Tibial artery (tissue), 4 donors: ENCODE data around the gene TIGD3.

ENCODE experiments used
- DNase-seq, 2 donors: peaks; one replicate each; pipeline ENCODE4 v3.0.0-alpha.2; 2019
- H3K27ac ChIP-seq, 2 donors: fragments of 200-600 bp; sonication (generic) in 1 of 2; 1 replicate in 1 of 2; 2 replicates in 1 of 2; pipeline ENCODE4 v1.5.1; 2018 to 2019; ENCODE audit warnings: mild to moderate bottlenecking in 1 of 2
- H3K27me3 ChIP-seq, 2 donors: fragments of 200-600 bp; sonication (generic) in 1 of 2; one replicate each; pipeline versions ENCODE4 v1.5.1 to v1.6.0; 2016 to 2019
- H3K36me3 ChIP-seq, 3 donors: fragments of 200-600 bp; sonication (generic) in 2 of 3; one replicate each; pipeline ENCODE4 v1.5.1; 2016 to 2019; ENCODE audit warnings: mild to moderate bottlenecking in 2 of 3
- H3K4me1 ChIP-seq, 4 donors: fragments of 200-600 bp; sonication (generic) in 2 of 4; 1 replicate in 3 of 4; 2 replicates in 1 of 4; pipeline ENCODE4 v1.5.1; 2016 to 2019
- H3K4me3 ChIP-seq, 2 donors: fragments of 200-600 bp; sonication (generic) in 1 of 2; 1 replicate in 1 of 2; 2 replicates in 1 of 2; pipeline ENCODE4 v1.5.1; 2018 to 2019; ENCODE audit warnings: mild to moderate bottlenecking in 2 of 2
- H3K9me3 ChIP-seq, 3 donors: fragments of 200-600 bp; sonication (generic) in 1 of 3; one replicate each; pipeline ENCODE4 v1.5.1; 2016 to 2019
- intact Hi-C: fragments of 100-400 bp; cut with DNase I; formaldehyde crosslinking; loops from one replicate; pipeline ENCODE4 v1.15.0; 2023; ENCODE audit warnings: low total_unique reads
- TF ChIP-seq, protein P1 (sequence below), 2 experiments: fragments of 200-600 bp in 1 of 2; fragments of 450-650 bp in 1 of 2; IDR thresholded peaks; one replicate each; pipeline ENCODE4 v1.5.1; 2017 to 2019; ENCODE audit warnings: antibody characterized with exemption in 2 of 2, mild to moderate bottlenecking in 1 of 2, moderate library complexity in 1 of 2

The TIGD3 gene, protein sequence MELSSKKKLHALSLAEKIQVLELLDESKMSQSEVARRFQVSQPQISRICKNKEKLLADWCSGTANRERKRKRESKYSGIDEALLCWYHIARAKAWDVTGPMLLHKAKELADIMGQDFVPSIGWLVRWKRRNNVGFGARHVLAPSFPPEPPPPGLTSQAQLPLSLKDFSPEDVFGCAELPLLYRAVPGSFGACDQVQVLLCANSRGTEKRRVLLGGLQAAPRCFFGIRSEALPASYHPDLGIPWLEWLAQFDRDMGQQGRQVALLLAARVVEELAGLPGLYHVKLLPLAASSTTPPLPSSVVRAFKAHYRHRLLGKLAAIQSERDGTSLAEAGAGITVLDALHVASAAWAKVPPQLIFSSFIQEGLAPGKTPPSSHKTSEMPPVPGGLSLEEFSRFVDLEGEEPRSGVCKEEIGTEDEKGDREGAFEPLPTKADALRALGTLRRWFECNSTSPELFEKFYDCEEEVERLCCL

GRCh38 chr11:65354265-65355012 is at the start of gene TIGD3:
TIGD3 (plus strand) TSS chr11:65354751; CDS start chr11:65355809, 1,058 bp downstream.
- intact Hi-C loops, result no loop called here
- H3K27ac ChIP-seq, result peak within 1 kb of the TSS; percentile 28 to 59

DNA sequence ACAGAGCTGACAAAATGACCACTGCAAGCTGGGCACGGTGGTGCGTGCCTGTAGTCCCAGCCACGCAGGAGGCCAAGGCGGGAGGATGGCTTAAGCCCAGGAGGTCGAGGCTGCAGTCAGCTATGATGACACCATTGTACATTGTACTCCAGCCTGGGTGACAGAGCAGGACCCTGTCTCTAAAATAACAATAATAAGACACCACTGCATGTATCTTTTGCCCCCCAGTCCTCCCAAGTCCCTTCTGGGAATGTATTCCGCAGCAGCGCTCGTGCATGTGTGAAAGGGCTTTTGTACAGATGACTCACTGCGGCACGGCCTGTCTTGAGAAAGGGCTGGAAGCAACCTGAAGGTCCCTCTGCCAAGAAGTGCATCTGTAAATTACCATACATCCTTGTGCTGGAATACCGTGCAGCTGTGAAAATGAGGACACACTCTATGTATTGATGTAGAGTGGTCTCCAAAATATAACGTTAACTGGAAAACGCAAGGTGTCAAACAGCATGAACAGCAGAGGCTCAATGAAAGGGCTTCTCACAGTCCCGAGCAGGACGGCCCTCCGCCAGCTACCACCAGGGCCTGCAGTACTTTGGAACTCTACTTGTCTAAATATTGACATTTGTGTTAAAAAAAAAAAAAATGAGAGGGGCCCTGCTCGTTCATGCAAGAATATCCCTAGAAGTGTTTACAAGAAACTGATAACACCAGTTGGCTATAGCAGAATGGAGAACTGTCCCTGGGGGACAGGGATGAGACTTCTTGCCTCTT is 48.9 kb upstream of the TIGD3 start:
- Histone ChIP-seq H3K27ac (peak overlapping the region in 1 of 2 donors; percentile 5), H3K36me3 (no peaks in the 10 kb centered on the region), H3K27me3 (no peaks in the 10 kb centered on the region), H3K4me3 (no peak overlapping the region), H3K9me3 (no peaks in the 10 kb centered on the region), H3K4me1 (peaks cover 0 to 7% (median 0%) of the 10 kb centered on the region in 4 donors)
- TF ChIP-seq, protein P1, sequence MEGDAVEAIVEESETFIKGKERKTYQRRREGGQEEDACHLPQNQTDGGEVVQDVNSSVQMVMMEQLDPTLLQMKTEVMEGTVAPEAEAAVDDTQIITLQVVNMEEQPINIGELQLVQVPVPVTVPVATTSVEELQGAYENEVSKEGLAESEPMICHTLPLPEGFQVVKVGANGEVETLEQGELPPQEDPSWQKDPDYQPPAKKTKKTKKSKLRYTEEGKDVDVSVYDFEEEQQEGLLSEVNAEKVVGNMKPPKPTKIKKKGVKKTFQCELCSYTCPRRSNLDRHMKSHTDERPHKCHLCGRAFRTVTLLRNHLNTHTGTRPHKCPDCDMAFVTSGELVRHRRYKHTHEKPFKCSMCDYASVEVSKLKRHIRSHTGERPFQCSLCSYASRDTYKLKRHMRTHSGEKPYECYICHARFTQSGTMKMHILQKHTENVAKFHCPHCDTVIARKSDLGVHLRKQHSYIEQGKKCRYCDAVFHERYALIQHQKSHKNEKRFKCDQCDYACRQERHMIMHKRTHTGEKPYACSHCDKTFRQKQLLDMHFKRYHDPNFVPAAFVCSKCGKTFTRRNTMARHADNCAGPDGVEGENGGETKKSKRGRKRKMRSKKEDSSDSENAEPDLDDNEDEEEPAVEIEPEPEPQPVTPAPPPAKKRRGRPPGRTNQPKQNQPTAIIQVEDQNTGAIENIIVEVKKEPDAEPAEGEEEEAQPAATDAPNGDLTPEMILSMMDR (IDR thresholded peaks at IDR 0.05), result no peak
- DNase-seq, result no peak
- intact Hi-C loops, result no loop called here

More at GRCh38 chr11:65354265-65355012, at the start of gene TIGD3:
- peak; percentile 97 to 99 for DNase-seq
- TF ChIP-seq, protein P1 (IDR thresholded peaks at IDR 0.05), result peak in 1 of 2 experiments; percentile 9
- H3K36me3 ChIP-seq, result peaks cover 26 to 33% (median 26%) of the 10 kb centered on the region in 3 donors
- H3K27me3 ChIP-seq, result peaks cover 0 to 14% of the 10 kb centered on the region in 2 donors
- peaks cover 0 to 27% (median 21%) of the 10 kb centered on the region in 4 donors for H3K4me1 ChIP-seq
- H3K4me3 ChIP-seq, result peak within 1 kb of the TSS; percentile 64 to 69
- H3K9me3 ChIP-seq, result no peaks in the 10 kb centered on the region

GRCh38 chr11:65307298-65308229 is 47.0 kb upstream of the TIGD3 start:
- TF ChIP-seq, protein P1 (IDR thresholded peaks at IDR 0.05), result no peak
- Histone ChIP-seq H3K4me3 (no peak overlapping the region), H3K4me1 (peaks cover 0 to 7% (median 2%) of the 10 kb centered on the region in 4 donors), H3K27ac (no peak overlapping the region), H3K36me3 (no peaks in the 10 kb centered on the region), H3K9me3 (no peaks in the 10 kb centered on the region), H3K27me3 (no peaks in the 10 kb centered on the region)
- intact Hi-C loops, result no loop called here
- DNase-seq, result no peak

- no peak overlapping the region for H3K4me3 ChIP-seq
- no peak for DNase-seq
- intact Hi-C loops, result no loop called here
- no peaks in the 10 kb centered on the region for H3K9me3 ChIP-seq
- no peaks in the 10 kb centered on the region for H3K36me3 ChIP-seq
- peaks cover 0 to 7% (median 2%) of the 10 kb centered on the region in 4 donors for H3K4me1 ChIP-seq
- H3K27me3 ChIP-seq, result no peaks in the 10 kb centered on the region
- H3K27ac ChIP-seq, result no peak overlapping the region
- TF ChIP-seq, protein P1 (IDR thresholded peaks at IDR 0.05), result no peak
Observed at GRCh38 chr11:65308281-65308891, 46.2 kb upstream of the TIGD3 start.
